HCT116 (cell line): Measurements from ENCODE around the gene ITGB7. TPM values are rescaled to one million over a fixed set of nuclear protein-coding genes. Genes with fewer than 3 reads are reported as not detected.

ENCODE experiments used
- ATAC-seq: fragments of 200-7000 bp; cut with Tn5 transposase; 2 replicates; pipeline ENCODE4 v1.9.1; 2020; ENCODE audit warnings: mild to moderate bottlenecking, moderate library complexity
- BruUV-seq: library from RNA; stranded (reverse); fragments of 400-500 nt; replicated peaks from 2 replicates; lab custom pipeline; 2021; lab: Mats Ljungman, UMichigan
- CTCF ChIA-PET: fragments of 300-600 bp; sonication (Branson Sonifier 250); formaldehyde crosslinking; loops from one replicate; lab custom pipeline; 2021; ENCODE audit warnings: antibody characterized with exemption; lab: Charles Lee
- POLR2A ChIA-PET: fragments of 300-600, 350-600 bp; sonication (Branson Sonifier 250); formaldehyde crosslinking; loops from one replicate; lab custom pipeline; 2021; ENCODE audit warnings: antibody characterized with exemption; lab: Charles Lee
- RAD21 ChIA-PET, 2 experiments: fragments of 300-600 bp; sonication (Branson Sonifier 250); formaldehyde crosslinking; loops; one replicate each; lab custom pipeline; 2023; ENCODE audit warnings: low total read pairs in 2 of 2; ENCODE audit not compliant: uncharacterized antibody in 2 of 2, unreplicated experiment in 2 of 2, low non-redundant PET in 1 of 2; lab: Charles Lee
- DNase-seq: peaks from one replicate; pipeline ENCODE4 v3.0.0-alpha.2; 2010; ENCODE audit warnings: low read depth, low spot score
- H2AFZ ChIP-seq: fragments of 200-600 bp; shearing (Covaris generic), sonication (generic); 2 replicates; pipeline ENCODE4 v1.6.1; 2017; ENCODE audit warnings: low read depth, mixed run types, mixed read lengths, antibody characterized with exemption, low read length; ENCODE audit not compliant: poor library complexity, severe bottlenecking
- H3K27ac ChIP-seq: 2 replicates; pipeline ENCODE4 v1.5.1; 2012; ENCODE audit warnings: low read depth, low read length
- H3K27me3 ChIP-seq: fragments of 200-600 bp; sonication (generic); 2 replicates; pipeline ENCODE4 v1.6.1; 2016; ENCODE audit warnings: mixed run types, low read length, mixed read lengths; ENCODE audit not compliant: insufficient read depth
- H3K36me3 ChIP-seq, 2 experiments: fragments of 200-500 bp in 1 of 2; fragments of 200-600 bp in 1 of 2; sonication (Bioruptor generic) in 1 of 2; sonication (generic) in 1 of 2; 2 replicates each; pipeline versions ENCODE4 v1.5.1 to v1.6.1; 2014 to 2016; ENCODE audit warnings: low read length in 2 of 2, inconsistent platforms in 1 of 2, mixed read lengths in 1 of 2, mixed run types in 1 of 2; ENCODE audit not compliant: insufficient read depth in 2 of 2, control insufficient read depth in 1 of 2
- H3K4me1 ChIP-seq, 2 experiments: fragments of 200-600 bp in 1 of 2; sonication (generic) in 1 of 2; 2 replicates each; pipeline versions ENCODE4 v1.5.1 to v1.6.1; 2012 to 2017; ENCODE audit warnings: low read length in 2 of 2, inconsistent platforms in 1 of 2, mild to moderate bottlenecking in 1 of 2, mixed read lengths in 1 of 2, mixed run types in 1 of 2, moderate library complexity in 1 of 2; ENCODE audit not compliant: insufficient read depth in 2 of 2, control insufficient read depth in 1 of 2
- H3K4me2 ChIP-seq: fragments of 200-600 bp; sonication (generic); 2 replicates; pipeline ENCODE4 v1.6.1; 2017; ENCODE audit warnings: mixed run types, low read length, mixed read lengths
- H3K4me3 ChIP-seq, 2 experiments: fragments of 200-600 bp in 1 of 2; sonication (generic) in 1 of 2; replicated peaks in 1 of 2; 2 replicates each; pipeline ENCODE4 v1.5.1; 2011 to 2016; ENCODE audit warnings: low read length in 2 of 2, control low read depth in 1 of 2, low read depth in 1 of 2, mild to moderate bottlenecking in 1 of 2, mixed read lengths in 1 of 2, mixed run types in 1 of 2
- H3K79me2 ChIP-seq: fragments of 200-600 bp; sonication (generic); 2 replicates; pipeline ENCODE4 v1.6.1; 2017; ENCODE audit warnings: mild to moderate bottlenecking, mixed run types, low read length, moderate library complexity, mixed read lengths; ENCODE audit not compliant: insufficient read depth
- H3K9ac ChIP-seq: fragments of 200-600 bp; sonication (generic); 2 replicates; pipeline ENCODE4 v1.6.1; 2016; ENCODE audit warnings: low read length, mixed read lengths
- H3K9me2 ChIP-seq: fragments of 200-600 bp; sonication (generic), shearing (Covaris generic); 2 replicates; pipeline ENCODE4 v1.6.1; 2017; ENCODE audit warnings: mixed run types, mild to moderate bottlenecking, moderate library complexity; ENCODE audit not compliant: insufficient read depth
- H3K9me3 ChIP-seq, 2 experiments: fragments of 200-500 bp in 1 of 2; fragments of 200-600 bp in 1 of 2; sonication (Bioruptor generic) in 1 of 2; sonication (generic) in 1 of 2; 2 replicates each; pipeline ENCODE4 v1.6.1; 2014 to 2017; ENCODE audit warnings: low read length in 2 of 2, mixed read lengths in 2 of 2, inconsistent platforms in 1 of 2, low read depth in 1 of 2, mild to moderate bottlenecking in 1 of 2, mixed run types in 1 of 2, moderate library complexity in 1 of 2; ENCODE audit not compliant: control insufficient read depth in 1 of 2, insufficient read depth in 1 of 2
- H4K20me1 ChIP-seq: fragments of 200-600 bp; sonication (generic), shearing (Covaris generic); 2 replicates; pipeline ENCODE4 v1.6.1; 2017; ENCODE audit warnings: mixed run types, mild to moderate bottlenecking, moderate library complexity; ENCODE audit not compliant: insufficient read depth
- CBX3 ChIP-seq: IDR thresholded peaks from 2 replicates; pipeline ENCODE4 v1.6.1; 2012; ENCODE audit warnings: low read depth
- CEBPB ChIP-seq: IDR thresholded peaks from 2 replicates; pipeline ENCODE4 v1.6.1; 2012; ENCODE audit warnings: low read depth
- CTCF ChIP-seq, 3 experiments: fragments of 200-600 bp in 1 of 3; sonication (generic) in 1 of 3; IDR thresholded peaks in 2 of 3; conservative IDR thresholded peaks in 1 of 3; 2 replicates each; pipeline ENCODE4 v1.5.1; 2012 to 2017; ENCODE audit warnings: low read depth in 2 of 3, low read length in 2 of 3, antibody characterized with exemption in 1 of 3, borderline replicate concordance in 1 of 3, control low read depth in 1 of 3, mild to moderate bottlenecking in 1 of 3, mixed read lengths in 1 of 3, mixed run types in 1 of 3, moderate library complexity in 1 of 3; ENCODE audit not compliant: insufficient read depth in 1 of 3
- ELF1 ChIP-seq: IDR thresholded peaks from 2 replicates; pipeline ENCODE4 v1.6.1; 2012; ENCODE audit warnings: low read depth, borderline replicate concordance
- EZH2 ChIP-seq: fragments of 200-600 bp; sonication (generic); IDR thresholded peaks from 2 replicates; pipeline ENCODE4 v1.6.1; 2017; ENCODE audit warnings: antibody characterized with exemption, mixed run types
- EZH2phosphoT487 ChIP-seq: fragments of 200-600 bp; IDR thresholded peaks from 2 replicates; pipeline ENCODE4 v1.6.1; 2018; ENCODE audit warnings: antibody characterized with exemption, borderline replicate concordance
- FOSL1 ChIP-seq: IDR thresholded peaks from 2 replicates; pipeline ENCODE4 v1.6.1; 2012; ENCODE audit warnings: low read depth
- JUND ChIP-seq: IDR thresholded peaks from 2 replicates; pipeline ENCODE4 v1.6.1; 2012
- POLR2A ChIP-seq: IDR thresholded peaks from 2 replicates; pipeline ENCODE4 v1.7.0; 2011; ENCODE audit warnings: borderline replicate concordance; ENCODE audit not compliant: insufficient read depth, insufficient read length; ENCODE audit errors: extremely low read depth
- POLR2AphosphoS5 ChIP-seq: IDR thresholded peaks from 2 replicates; pipeline ENCODE4 v1.6.1; 2011; ENCODE audit warnings: mild to moderate bottlenecking, low read depth, low read length, moderate library complexity
- RAD21 ChIP-seq: IDR thresholded peaks from 2 replicates; pipeline ENCODE4 v1.6.1; 2012; ENCODE audit warnings: low read depth, mild to moderate bottlenecking
- SIN3A ChIP-seq: IDR thresholded peaks from 2 replicates; pipeline ENCODE4 v1.6.1; 2012; ENCODE audit warnings: low read depth
- SP1 ChIP-seq: IDR thresholded peaks from 2 replicates; pipeline ENCODE4 v1.6.1; 2012; ENCODE audit warnings: low read depth
- TCF7L2 ChIP-seq: IDR thresholded peaks from 2 replicates; pipeline ENCODE4 v1.7.0; 2011; ENCODE audit warnings: borderline replicate concordance, inconsistent platforms; ENCODE audit not compliant: insufficient read depth, insufficient read length; ENCODE audit errors: extremely low read depth
- YY1 ChIP-seq: IDR thresholded peaks from 2 replicates; pipeline ENCODE4 v1.6.1; 2011; ENCODE audit warnings: low read length, low read depth, moderate library complexity, mild to moderate bottlenecking; ENCODE audit not compliant: insufficient replicate concordance; ENCODE audit errors: extremely low read depth
- ZFX ChIP-seq: fragments of 450-650 bp; IDR thresholded peaks from 2 replicates; pipeline ENCODE4 v1.6.1; 2017
- ZNF274 ChIP-seq: fragments of 200-500 bp; sonication (Bioruptor generic); IDR thresholded peaks from 2 replicates; pipeline ENCODE4 v1.6.1; 2014; ENCODE audit warnings: mild to moderate bottlenecking, low read depth, low read length, inconsistent platforms
- intact Hi-C: fragments of 100-400 bp; cut with micrococcal nuclease; formaldehyde crosslinking; loops from 2 replicates; pipeline ENCODE4 v1.10.0; 2022
- total RNA-seq: library from RNA; stranded (reverse); gene quantifications from one replicate; pipeline ENCODE4 v1.2.1, GENCODE V29; 2021; ENCODE audit not compliant: unreplicated experiment
- TF ChIP-seq, protein P1 (sequence below): IDR thresholded peaks from 2 replicates; pipeline ENCODE4 v1.6.1; 2012
- TF ChIP-seq, protein P2 (sequence below): IDR thresholded peaks from 2 replicates; pipeline ENCODE4 v1.6.1; 2012; ENCODE audit warnings: low read depth
- TF ChIP-seq, protein P3 (sequence below): IDR thresholded peaks from 2 replicates; pipeline ENCODE4 v1.6.1; 2011; ENCODE audit warnings: mild to moderate bottlenecking, low read length, moderate library complexity; ENCODE audit not compliant: insufficient replicate concordance; ENCODE audit errors: extremely low read depth

ITGB7 gene
- total RNA-seq, 1 experiment from 2014 or later: 1.9 TPM

DNA sequence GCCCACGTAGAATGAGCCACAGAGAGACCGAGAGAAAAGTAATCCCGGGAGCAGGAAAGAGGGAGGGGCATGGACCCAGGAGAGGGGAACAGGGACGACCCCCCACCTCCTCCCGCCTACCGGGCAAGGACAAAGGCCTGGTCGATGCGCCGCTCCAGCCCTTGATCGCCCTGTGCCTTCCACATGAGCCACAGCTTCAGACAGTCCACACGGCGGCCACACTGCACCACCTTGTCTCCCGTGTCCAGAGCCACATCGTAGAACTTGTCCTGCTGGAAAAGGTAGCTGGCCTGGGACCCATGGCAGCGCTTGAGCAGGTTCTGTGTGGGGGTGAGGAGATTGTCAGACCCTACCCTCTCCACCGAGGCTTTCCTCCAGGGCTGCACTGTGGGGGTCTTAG lies 47.1 kb downstream of the ITGB7 start:
- intact Hi-C loops: loop anchor here (1.0 kb wide), 3 partner anchors 30 to 127 kb away; no protein-coding TSS in a partner anchor
- Histone ChIP-seq H3K79me2 (no peaks in the 10 kb centered on the region), H4K20me1 (no peaks in the 10 kb centered on the region), H3K4me2 (no peak overlapping the region), H3K36me3 (no peaks in the 10 kb centered on the region), H3K9me3 (no peaks in the 10 kb centered on the region), H3K9me2 (no peaks in the 10 kb centered on the region), H3K27me3 (no peaks in the 10 kb centered on the region), H3K27ac (no peak overlapping the region; the same call in 1 of the 2 replicates), H2AFZ (no peak overlapping the region), H3K9ac (no peak overlapping the region), H3K4me1 (peaks cover 3 to 15% of the 10 kb centered on the region in 2 experiments; a peak in 3 of 4 replicates), H3K4me3 (no peak overlapping the region)
- DNase-seq (no peak), ATAC-seq (no peak)
- ChIA-PET CTCF (interaction anchor here (0.6 to 3.4 kb wide), 13 partner anchors 11 to 192 kb away, joined by 3 to 34 read pairs (median 5); partner anchors contain the start of genes AAAS, CSAD, SPRYD3 and ZNF740), POLR2A (interaction anchor here (0.8 to 1.4 kb wide), 3 partner anchors 20 to 81 kb away, joined by 3 to 5 read pairs (median 5); partner anchors contain the start of genes CSAD, SPRYD3 and ZNF740), RAD21 (interaction anchor here (1.3 to 1.8 kb wide), 3 partner anchors 30 to 161 kb away, joined by 3 to 8 read pairs (median 4); partner anchors contain the start of gene AAAS (in 1 of the 2))
- no TSS peak for BruUV-seq
- TF ChIP-seq, protein P1, sequence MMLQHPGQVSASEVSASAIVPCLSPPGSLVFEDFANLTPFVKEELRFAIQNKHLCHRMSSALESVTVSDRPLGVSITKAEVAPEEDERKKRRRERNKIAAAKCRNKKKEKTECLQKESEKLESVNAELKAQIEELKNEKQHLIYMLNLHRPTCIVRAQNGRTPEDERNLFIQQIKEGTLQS: no peak
- TF ChIP-seq CBX3: no peak
- no peak for TF ChIP-seq FOSL1
- TF ChIP-seq EZH2phosphoT487: no peak
- TF ChIP-seq TCF7L2: no peak
- TF ChIP-seq RAD21: no peak
- no peak for TF ChIP-seq ZNF274
- TF ChIP-seq, protein P2, sequence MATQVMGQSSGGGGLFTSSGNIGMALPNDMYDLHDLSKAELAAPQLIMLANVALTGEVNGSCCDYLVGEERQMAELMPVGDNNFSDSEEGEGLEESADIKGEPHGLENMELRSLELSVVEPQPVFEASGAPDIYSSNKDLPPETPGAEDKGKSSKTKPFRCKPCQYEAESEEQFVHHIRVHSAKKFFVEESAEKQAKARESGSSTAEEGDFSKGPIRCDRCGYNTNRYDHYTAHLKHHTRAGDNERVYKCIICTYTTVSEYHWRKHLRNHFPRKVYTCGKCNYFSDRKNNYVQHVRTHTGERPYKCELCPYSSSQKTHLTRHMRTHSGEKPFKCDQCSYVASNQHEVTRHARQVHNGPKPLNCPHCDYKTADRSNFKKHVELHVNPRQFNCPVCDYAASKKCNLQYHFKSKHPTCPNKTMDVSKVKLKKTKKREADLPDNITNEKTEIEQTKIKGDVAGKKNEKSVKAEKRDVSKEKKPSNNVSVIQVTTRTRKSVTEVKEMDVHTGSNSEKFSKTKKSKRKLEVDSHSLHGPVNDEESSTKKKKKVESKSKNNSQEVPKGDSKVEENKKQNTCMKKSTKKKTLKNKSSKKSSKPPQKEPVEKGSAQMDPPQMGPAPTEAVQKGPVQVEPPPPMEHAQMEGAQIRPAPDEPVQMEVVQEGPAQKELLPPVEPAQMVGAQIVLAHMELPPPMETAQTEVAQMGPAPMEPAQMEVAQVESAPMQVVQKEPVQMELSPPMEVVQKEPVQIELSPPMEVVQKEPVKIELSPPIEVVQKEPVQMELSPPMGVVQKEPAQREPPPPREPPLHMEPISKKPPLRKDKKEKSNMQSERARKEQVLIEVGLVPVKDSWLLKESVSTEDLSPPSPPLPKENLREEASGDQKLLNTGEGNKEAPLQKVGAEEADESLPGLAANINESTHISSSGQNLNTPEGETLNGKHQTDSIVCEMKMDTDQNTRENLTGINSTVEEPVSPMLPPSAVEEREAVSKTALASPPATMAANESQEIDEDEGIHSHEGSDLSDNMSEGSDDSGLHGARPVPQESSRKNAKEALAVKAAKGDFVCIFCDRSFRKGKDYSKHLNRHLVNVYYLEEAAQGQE: no peak
- TF ChIP-seq ELF1: no peak
- no peak for TF ChIP-seq ZFX
- TF ChIP-seq JUND: no peak
- TF ChIP-seq SIN3A: no peak
- TF ChIP-seq, protein P3, sequence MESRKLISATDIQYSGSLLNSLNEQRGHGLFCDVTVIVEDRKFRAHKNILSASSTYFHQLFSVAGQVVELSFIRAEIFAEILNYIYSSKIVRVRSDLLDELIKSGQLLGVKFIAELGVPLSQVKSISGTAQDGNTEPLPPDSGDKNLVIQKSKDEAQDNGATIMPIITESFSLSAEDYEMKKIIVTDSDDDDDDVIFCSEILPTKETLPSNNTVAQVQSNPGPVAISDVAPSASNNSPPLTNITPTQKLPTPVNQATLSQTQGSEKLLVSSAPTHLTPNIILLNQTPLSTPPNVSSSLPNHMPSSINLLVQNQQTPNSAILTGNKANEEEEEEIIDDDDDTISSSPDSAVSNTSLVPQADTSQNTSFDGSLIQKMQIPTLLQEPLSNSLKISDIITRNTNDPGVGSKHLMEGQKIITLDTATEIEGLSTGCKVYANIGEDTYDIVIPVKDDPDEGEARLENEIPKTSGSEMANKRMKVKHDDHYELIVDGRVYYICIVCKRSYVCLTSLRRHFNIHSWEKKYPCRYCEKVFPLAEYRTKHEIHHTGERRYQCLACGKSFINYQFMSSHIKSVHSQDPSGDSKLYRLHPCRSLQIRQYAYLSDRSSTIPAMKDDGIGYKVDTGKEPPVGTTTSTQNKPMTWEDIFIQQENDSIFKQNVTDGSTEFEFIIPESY: no peak
- no peak for TF ChIP-seq CTCF (IDR thresholded peaks at IDR 0.05 in 2 of 3, conservative IDR thresholded peaks at IDR 0.05 in 1 of 3; ENCODE audit: borderline replicate concordance in 1 of 3, insufficient read depth in 1 of 3, low read depth in 2 of 3, low read length in 2 of 3)
- no peak for TF ChIP-seq YY1
- TF ChIP-seq EZH2: no peak
- no peak for TF ChIP-seq SP1
- TF ChIP-seq CEBPB: no peak
- no peak for TF ChIP-seq POLR2AphosphoS5
- no peak for TF ChIP-seq POLR2A
